ENCODE measurements around the gene INSRR.

- TF ChIP-seq CTCF (IDR thresholded peaks at IDR 0.05) (no peak), POLR2A (IDR thresholded peaks at IDR 0.05) (no peak)
These were observed 25.3 kb downstream of the INSRR start for GRCh38 chr1:156833603-156834002.

All from thyroid gland (tissue), 4 donors.